HG02678 (cell line): Measurements from ENCODE around the gene PNPLA6.
A peak's percentile ranks its signal among the peaks of the same experiment; 100 is the strongest.

Experiments
- ATAC-seq: cut with Tn5 transposase; IDR thresholded peaks from one replicate; pipeline ENCODE4 v1.9.1; 2021; ENCODE audit warnings: mild to moderate bottlenecking, moderate library complexity; ENCODE audit not compliant: unreplicated experiment

The PNPLA6 gene

GRCh38 chr19:7515110-7515644, 20.3 kb upstream of the PNPLA6 start:
- ATAC-seq = no peak

GRCh38 chr19:7515645-7516151, 19.8 kb upstream of the PNPLA6 start, which contains the start of gene ZNF358:
ZNF358 (plus strand) TSS chr19:7516103; CDS start chr19:7519243, 3,140 bp downstream.
- ATAC-seq = no peak

GRCh38 chr19:7516333-7516732, 19.2 kb upstream of the PNPLA6 start:
- ATAC-seq = no peak

GRCh38 chr19:7516878-7517277, 18.6 kb upstream of the PNPLA6 start:
- ATAC-seq = no peak

- no peak for ATAC-seq
Observed at GRCh38 chr19:7519361-7520130, 16.0 kb upstream of the PNPLA6 start.

GRCh38 chr19:7520131-7521051, 15.1 kb upstream of the PNPLA6 start:
- no peak for ATAC-seq

- ATAC-seq = no peak
Observed at GRCh38 chr19:7521551-7522071, 13.9 kb upstream of the PNPLA6 start.

GRCh38 chr19:7522072-7522922, 13.2 kb upstream of the PNPLA6 start, which contains the start of gene MCOLN1:
MCOLN1 (plus strand) TSS chr19:7522624; CDS start chr19:7522751, 127 bp downstream.
- peak; percentile 90 for ATAC-seq

GRCh38 chr19:7522923-7523667, 12.4 kb upstream of the PNPLA6 start:
- no peak for ATAC-seq

GRCh38 chr19:7524523-7524922, 11.0 kb upstream of the PNPLA6 start:
- no peak for ATAC-seq

GRCh38 chr19:7524992-7525739, 10.4 kb upstream of the PNPLA6 start:
- no peak for ATAC-seq

DNA sequence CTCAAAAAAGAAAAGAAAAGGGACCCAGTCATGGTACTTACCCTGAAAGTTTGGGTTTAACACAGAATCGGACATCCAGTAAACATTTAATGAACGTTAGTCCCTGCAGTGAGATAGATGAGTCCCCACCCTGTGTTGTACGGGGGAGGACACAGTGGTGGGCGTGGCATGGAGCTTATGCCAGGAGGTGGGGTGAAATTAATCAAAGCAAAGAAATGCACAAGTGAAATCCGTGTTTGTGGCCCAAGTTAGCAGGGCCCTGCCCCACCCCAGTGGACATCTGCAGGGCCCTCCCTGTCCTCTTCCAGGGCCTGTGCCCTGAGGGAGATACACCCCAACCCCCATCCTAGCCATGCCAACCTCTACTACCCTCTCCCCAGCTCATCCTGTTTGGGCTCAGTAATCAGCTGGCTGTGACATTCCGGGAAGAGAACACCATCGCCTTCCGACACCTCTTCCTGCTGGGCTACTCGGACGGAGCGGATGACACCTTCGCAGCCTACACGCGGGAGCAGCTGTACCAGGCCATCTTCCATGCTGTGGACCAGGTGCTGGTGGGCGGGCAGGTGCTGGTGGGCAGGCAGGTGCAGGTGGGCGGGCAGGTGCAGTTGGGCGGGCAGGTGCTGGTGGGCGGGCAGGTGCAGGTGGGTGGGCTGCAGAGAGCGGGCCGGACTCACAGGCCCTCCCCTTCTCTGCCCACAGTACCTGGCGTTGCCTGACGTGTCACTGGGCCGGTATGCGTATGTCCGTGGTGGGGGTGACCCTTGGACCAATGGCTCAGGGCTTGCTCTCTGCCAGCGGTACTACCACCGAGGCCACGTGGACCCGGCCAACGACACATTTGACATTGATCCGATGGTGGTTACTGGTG, 9.2 kb upstream of the PNPLA6 start:
- no peak for ATAC-seq

GRCh38 chr19:7527516-7528191, 7.9 kb upstream of the PNPLA6 start:
- ATAC-seq = no peak

GRCh38 chr19:7528192-7528519, 7.4 kb upstream of the PNPLA6 start:
- ATAC-seq = no peak

DNA sequence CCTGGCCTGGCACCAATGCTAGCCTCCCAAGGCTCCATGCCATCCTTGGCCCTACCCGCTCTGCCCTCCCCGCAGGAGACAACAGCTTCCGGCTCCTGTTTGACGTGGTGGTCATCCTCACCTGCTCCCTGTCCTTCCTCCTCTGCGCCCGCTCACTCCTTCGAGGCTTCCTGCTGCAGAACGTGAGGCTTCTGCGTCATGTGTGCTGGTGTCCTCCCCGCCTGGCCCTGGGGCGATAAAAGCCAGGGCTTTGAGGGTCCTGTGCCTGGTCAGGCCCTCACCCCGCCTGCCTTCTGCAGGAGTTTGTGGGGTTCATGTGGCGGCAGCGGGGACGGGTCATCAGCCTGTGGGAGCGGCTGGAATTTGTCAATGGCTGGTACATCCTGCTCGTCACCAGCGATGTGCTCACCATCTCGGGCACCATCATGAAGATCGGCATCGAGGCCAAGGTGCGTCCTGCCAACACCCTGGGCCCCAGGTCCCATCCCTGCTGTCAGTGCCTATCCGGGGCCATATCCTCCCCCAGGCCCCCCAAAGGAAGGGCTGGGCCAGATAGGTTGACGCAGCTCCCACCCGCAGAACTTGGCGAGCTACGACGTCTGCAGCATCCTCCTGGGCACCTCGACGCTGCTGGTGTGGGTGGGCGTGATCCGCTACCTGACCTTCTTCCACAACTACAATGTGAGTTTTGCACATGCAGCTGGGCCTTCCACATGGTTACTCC, 6.8 kb upstream of the PNPLA6 start:
- ATAC-seq = no peak

GRCh38 chr19:7529246-7529600, 6.3 kb upstream of the PNPLA6 start:
- ATAC-seq = no peak
